Aorta (tissue), 5 donors: ENCODE results near the gene CST4. TPM values are rescaled to one million over a fixed set of nuclear protein-coding genes. Genes with fewer than 3 reads are reported as not detected.
A peak's percentile ranks its signal among the peaks of the same experiment; 100 is the strongest.
"Not testable (repeated sequence)": the region's sequence is repeated elsewhere in the genome, so short reads cannot be mapped to it uniquely, and the experiment has no call there.

Experiments used
- ATAC-seq: fragments of 200-7000 bp; cut with Tn5 transposase; one replicate; pipeline ENCODE4 v1.9.1; 2022; ENCODE audit warnings: moderate library complexity; ENCODE audit not compliant: low FRiP score
- DNase-seq, 2 donors: peaks; one replicate each; pipeline ENCODE4 v3.0.0-alpha.2; 2020
- H3K27ac ChIP-seq, 2 donors: one replicate each; pipeline ENCODE4 v1.5.1; 2013; ENCODE audit warnings: low read length in 2 of 2, mild to moderate bottlenecking in 2 of 2, moderate library complexity in 2 of 2, control low read depth in 1 of 2, inconsistent platforms in 1 of 2, low read depth in 1 of 2
- H3K27me3 ChIP-seq, 2 donors: one replicate each; pipeline ENCODE4 v1.6.1; 2013; ENCODE audit warnings: control low read depth in 1 of 2, low read length in 1 of 2, mild to moderate bottlenecking in 1 of 2, moderate library complexity in 1 of 2; ENCODE audit not compliant: insufficient read depth in 2 of 2, control insufficient read depth in 1 of 2
- H3K36me3 ChIP-seq, 2 donors: one replicate each; pipeline ENCODE4 v1.6.1; 2013; ENCODE audit warnings: control low read depth in 1 of 2, low read length in 1 of 2, mild to moderate bottlenecking in 1 of 2; ENCODE audit not compliant: insufficient read depth in 2 of 2, control insufficient read depth in 1 of 2
- H3K4me1 ChIP-seq, 2 donors: one replicate each; pipeline ENCODE4 v1.6.1; 2013; ENCODE audit warnings: low read length in 2 of 2, control low read depth in 1 of 2, mild to moderate bottlenecking in 1 of 2, moderate library complexity in 1 of 2; ENCODE audit not compliant: insufficient read depth in 2 of 2, control insufficient read depth in 1 of 2
- H3K4me3 ChIP-seq, 2 donors: one replicate each; pipeline ENCODE4 v1.5.1; 2013; ENCODE audit warnings: low read length in 2 of 2, control low read depth in 1 of 2, mild to moderate bottlenecking in 1 of 2
- H3K9me3 ChIP-seq: one replicate; pipeline ENCODE4 v1.6.1; 2013; ENCODE audit warnings: mild to moderate bottlenecking, low read length; ENCODE audit not compliant: control insufficient read depth
- WGBS, 2 donors: extraction: QIAGEN DNeasy Blood & Tissue Kit; methylation state at CpG; one replicate each; pipeline ENCODE4 v1.1.7; 2013; 5-methylcytosine and 5-hydroxymethylcytosine counted together
- intact Hi-C, 2 donors: fragments of 100-400 bp; cut with DNase I; formaldehyde crosslinking; loops; one replicate each; pipeline versions ENCODE4 v1.14.2 to v1.15.0; 2022
- polyA plus RNA-seq, 2 donors: library from polyadenylated mRNA; stranded (reverse); fragments of 200-250 nt; gene quantifications; one replicate each; pipeline ENCODE4 v1.2.3, GENCODE V29; 2013
- total RNA-seq, 2 donors: library from RNA; stranded (reverse); fragmentation: NEBNext Ultra II Directional; extraction: Animal tissue kit (Norgen Biotek cat#: 25700); gene quantifications; one replicate each; pipeline ENCODE4 v1.2.1, GENCODE V29; 2021
- donor health status: healthy with polysubstance abuse.
- donor health status: Bipolar disorder and iron deficiency.
- donor health status: DM: no; HTN: no; CAD: no.
- donor health status: DM: no; HTN: no; CAD: no.
- donor health status: DM: yes; HTN: yes; CAD: no.

Gene CST4
- total and polyA plus RNA-seq, 4 donors: not detected

- Histone ChIP-seq H3K9me3 (no peaks in the 10 kb centered on the region), H3K4me1 (no peaks in the 10 kb centered on the region), H3K4me3 (no peak overlapping the region), H3K36me3 (no peaks in the 10 kb centered on the region), H3K27ac (no peak overlapping the region), H3K27me3 (no peaks in the 10 kb centered on the region)
- intact Hi-C loops: loop anchor here (5.0 to 10.0 kb wide), 2 partner anchors 335 to 1328 kb away; no protein-coding TSS in a partner anchor
- ATAC-seq (no peak), DNase-seq (no peak)
- 15 to 19% methylated on average over 8 of the region's 8 CpGs for WGBS, 2 donors
Observed at GRCh38 chr20:23659989-23660837, 28.6 kb downstream of the CST4 start.

GRCh38 chr20:23659610-23659988, 29.2 kb downstream of the CST4 start:
- H3K9me3 ChIP-seq, H3K36me3 ChIP-seq, H3K27ac ChIP-seq, H3K27me3 ChIP-seq, DNase-seq, H3K4me1 ChIP-seq, ATAC-seq, H3K4me3 ChIP-seq: not testable (repeated sequence)
- 92 to 97% methylated on average over 2 of the region's 2 CpGs for WGBS, 2 donors
- intact Hi-C loops: loop anchor here in 1 of 2 donors (5.0 kb wide), 1 partner anchor 1327 kb away; no protein-coding TSS in a partner anchor

- Histone ChIP-seq H3K27ac (no peak overlapping the region), H3K4me3 (no peak overlapping the region), H3K36me3 (no peaks in the 10 kb centered on the region), H3K4me1 (no peaks in the 10 kb centered on the region), H3K9me3 (no peaks in the 10 kb centered on the region), H3K27me3 (no peaks in the 10 kb centered on the region)
- intact Hi-C loops: loop anchor here in 1 of 2 donors (5.0 kb wide), 1 partner anchor 1327 kb away; no protein-coding TSS in a partner anchor
- DNase-seq (no peak), ATAC-seq (no peak)
- WGBS, 2 donors: 94 to 95% methylated on average over 8 of the region's 8 CpGs
Observed at GRCh38 chr20:23658989-23659609, 29.7 kb downstream of the CST4 start.

GRCh38 chr20:23658336-23658735, 30.5 kb downstream of the CST4 start:
- ATAC-seq (no peak), DNase-seq (no peak)
- WGBS, 2 donors: 76 to 77% methylated on average over 2 of the region's 2 CpGs

GRCh38 chr20:23657202-23657601, 31.6 kb downstream of the CST4 start:
- intact Hi-C loops: loop anchor here in 1 of 2 donors (5.0 kb wide), 1 partner anchor 1325 kb away; no protein-coding TSS in a partner anchor
- Histone ChIP-seq H3K4me3 (no peak overlapping the region), H3K27ac (no peak overlapping the region), H3K9me3 (no peaks in the 10 kb centered on the region), H3K36me3 (no peaks in the 10 kb centered on the region), H3K4me1 (no peaks in the 10 kb centered on the region), H3K27me3 (no peaks in the 10 kb centered on the region)
- ATAC-seq: no peak
- 83 to 88% methylated on average over 8 of the region's 8 CpGs for WGBS, 2 donors
- no peak for DNase-seq

More at GRCh38 chr20:23658336-23658735, 30.5 kb downstream of the CST4 start:
- no peaks in the 10 kb centered on the region for H3K4me1 ChIP-seq
- H3K27ac ChIP-seq: no peak overlapping the region
- no peaks in the 10 kb centered on the region for H3K36me3 ChIP-seq
- no peaks in the 10 kb centered on the region for H3K9me3 ChIP-seq
- no peaks in the 10 kb centered on the region for H3K27me3 ChIP-seq
- H3K4me3 ChIP-seq: no peak overlapping the region
- intact Hi-C loops: loop anchor here in 1 of 2 donors (5.0 kb wide), 1 partner anchor 1326 kb away; no protein-coding TSS in a partner anchor

- Histone ChIP-seq H3K4me3 (no peak overlapping the region), H3K36me3 (no peaks in the 10 kb centered on the region), H3K9me3 (no peaks in the 10 kb centered on the region), H3K27me3 (no peaks in the 10 kb centered on the region), H3K4me1 (no peaks in the 10 kb centered on the region), H3K27ac (no peak overlapping the region)
- 77 to 78% methylated on average over 10 of the region's 10 CpGs for WGBS, 2 donors
- ATAC-seq (no peak), DNase-seq (no peak)
- intact Hi-C loops: loop anchor here in 1 of 2 donors (5.0 kb wide), 1 partner anchor 1324 kb away; no protein-coding TSS in a partner anchor
Observed at GRCh38 chr20:23656372-23656771, 32.5 kb downstream of the CST4 start.

- intact Hi-C loops: loop anchor here in 1 of 2 donors (5.0 kb wide), 1 partner anchor 1323 kb away; no protein-coding TSS in a partner anchor
- H3K9me3 ChIP-seq: no peaks in the 10 kb centered on the region
- H3K4me3 ChIP-seq: no peak overlapping the region
- no peak overlapping the region for H3K27ac ChIP-seq
- DNase-seq (peak in 1 of 2 donors; percentile 90), ATAC-seq (peak; percentile 76)
- H3K4me1 ChIP-seq: no peaks in the 10 kb centered on the region
- no peaks in the 10 kb centered on the region for H3K27me3 ChIP-seq
- no peaks in the 10 kb centered on the region for H3K36me3 ChIP-seq
- WGBS, 2 donors: 13 to 18% methylated on average over 23 of the region's 23 CpGs
Observed at GRCh38 chr20:23655491-23656211, 33.2 kb downstream of the CST4 start.

- no peak overlapping the region for H3K27ac ChIP-seq
- DNase-seq (no peak), ATAC-seq (no peak)
- 77 to 86% methylated on average over 4 of the region's 4 CpGs for WGBS, 2 donors
- intact Hi-C loops: loop anchor here in 1 of 2 donors (5.0 kb wide), 1 partner anchor 1322 kb away; no protein-coding TSS in a partner anchor
- H3K9me3 ChIP-seq: no peaks in the 10 kb centered on the region
- H3K4me1 ChIP-seq: no peaks in the 10 kb centered on the region
- H3K27me3 ChIP-seq: no peaks in the 10 kb centered on the region
- no peaks in the 10 kb centered on the region for H3K36me3 ChIP-seq
- no peak overlapping the region for H3K4me3 ChIP-seq
Observed at GRCh38 chr20:23654717-23655116, 34.1 kb downstream of the CST4 start.
